Measurements from ENCODE around the gene GFRA3.
"Not testable (repeated sequence)": the region's sequence is repeated elsewhere in the genome, so short reads cannot be mapped to it uniquely, and the experiment has no call there.

GFRA3 gene, protein sequence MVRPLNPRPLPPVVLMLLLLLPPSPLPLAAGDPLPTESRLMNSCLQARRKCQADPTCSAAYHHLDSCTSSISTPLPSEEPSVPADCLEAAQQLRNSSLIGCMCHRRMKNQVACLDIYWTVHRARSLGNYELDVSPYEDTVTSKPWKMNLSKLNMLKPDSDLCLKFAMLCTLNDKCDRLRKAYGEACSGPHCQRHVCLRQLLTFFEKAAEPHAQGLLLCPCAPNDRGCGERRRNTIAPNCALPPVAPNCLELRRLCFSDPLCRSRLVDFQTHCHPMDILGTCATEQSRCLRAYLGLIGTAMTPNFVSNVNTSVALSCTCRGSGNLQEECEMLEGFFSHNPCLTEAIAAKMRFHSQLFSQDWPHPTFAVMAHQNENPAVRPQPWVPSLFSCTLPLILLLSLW

GRCh38 chr5:138274189-138274853, at the start of gene GFRA3:
TSS of gene GFRA3 (minus strand) at chr5:138274621. CDS start at chr5:138274424, 197 bp downstream.
- no peak for DNase-seq (ENCODE audit: low read depth)

DNA sequence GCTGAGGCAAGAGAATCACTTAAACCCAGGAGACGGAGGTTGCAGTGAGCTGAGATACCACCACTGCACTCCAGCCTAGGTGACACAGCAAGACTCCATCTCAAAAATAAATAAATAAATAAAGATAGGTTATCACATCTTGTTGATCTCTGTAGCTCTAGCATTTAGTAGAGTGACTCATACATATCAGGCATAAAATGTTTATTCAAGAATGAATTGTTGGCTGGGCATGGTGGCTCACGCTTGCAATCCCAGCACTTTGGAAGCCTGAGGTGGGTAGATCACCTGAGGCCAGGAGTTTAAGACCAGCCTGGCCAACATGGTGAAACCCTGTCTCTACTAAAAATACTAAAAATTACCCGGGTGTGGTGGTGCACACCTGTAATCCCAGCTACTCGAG, 43.8 kb upstream of the GFRA3 start:
- DNase-seq (ENCODE audit: low read depth): not testable (repeated sequence)

- DNase-seq (ENCODE audit: low read depth): no peak
These were observed 41.9 kb upstream of the GFRA3 start for GRCh38 chr5:138316355-138316754.

DNA sequence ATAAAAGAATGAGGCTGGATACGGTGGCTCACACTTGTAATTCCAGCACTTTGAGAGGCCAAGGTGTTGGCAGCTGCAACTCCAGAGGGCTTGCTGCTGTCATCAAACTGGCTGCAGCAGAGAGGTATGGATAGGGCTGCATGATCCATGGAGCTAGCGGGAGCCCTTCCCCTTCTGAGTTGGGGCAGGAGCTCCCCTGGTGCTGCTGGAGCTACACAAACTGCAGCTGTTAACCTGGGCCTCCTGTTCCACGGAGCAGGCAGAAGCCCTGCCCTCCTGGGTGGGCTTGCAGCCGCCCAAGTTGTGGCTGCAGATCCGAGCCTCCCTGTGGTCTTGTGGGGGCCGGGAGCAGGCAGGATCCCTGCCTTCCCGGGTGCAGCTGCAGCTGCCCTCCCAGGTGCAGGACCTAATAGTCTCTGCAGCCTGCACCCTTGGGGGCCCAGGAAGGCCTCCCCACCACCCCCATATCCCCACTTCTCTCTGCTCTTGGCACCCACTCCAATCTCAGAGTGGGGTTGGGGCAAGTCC, 41.4 kb upstream of the GFRA3 start:
- no peak for DNase-seq (ENCODE audit: low read depth)

GRCh38 chr5:138305797-138306196, 31.4 kb upstream of the GFRA3 start:
- DNase-seq (ENCODE audit: low read depth): no peak

- peak; percentile 19 for DNase-seq (ENCODE audit: low read depth)
These were observed 29.0 kb upstream of the GFRA3 start for GRCh38 chr5:138303372-138303771.

DNA sequence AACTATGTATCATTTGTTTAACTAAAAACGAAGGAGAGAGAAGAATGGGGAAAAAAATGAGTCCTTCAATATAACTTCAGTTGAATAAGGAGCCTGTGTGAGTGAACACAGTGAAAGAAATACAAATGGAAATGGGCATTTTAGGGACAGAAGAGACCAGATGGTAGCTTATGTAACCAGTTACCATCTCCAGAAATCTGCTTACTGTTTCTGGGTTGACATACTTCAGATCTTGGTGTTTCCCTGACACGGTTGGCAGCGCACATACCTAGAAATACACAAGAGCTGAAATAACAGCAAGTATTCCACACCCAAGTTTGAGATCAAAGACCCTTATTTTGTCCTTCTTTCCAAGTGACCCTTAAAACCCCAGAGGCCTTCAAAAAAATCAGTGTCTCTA, 14.9 kb upstream of the GFRA3 start:
- DNase-seq (ENCODE audit: low read depth): no peak

- no peak for DNase-seq (ENCODE audit: low read depth)
These were observed 12.8 kb upstream of the GFRA3 start for GRCh38 chr5:138287246-138287645.

DNA sequence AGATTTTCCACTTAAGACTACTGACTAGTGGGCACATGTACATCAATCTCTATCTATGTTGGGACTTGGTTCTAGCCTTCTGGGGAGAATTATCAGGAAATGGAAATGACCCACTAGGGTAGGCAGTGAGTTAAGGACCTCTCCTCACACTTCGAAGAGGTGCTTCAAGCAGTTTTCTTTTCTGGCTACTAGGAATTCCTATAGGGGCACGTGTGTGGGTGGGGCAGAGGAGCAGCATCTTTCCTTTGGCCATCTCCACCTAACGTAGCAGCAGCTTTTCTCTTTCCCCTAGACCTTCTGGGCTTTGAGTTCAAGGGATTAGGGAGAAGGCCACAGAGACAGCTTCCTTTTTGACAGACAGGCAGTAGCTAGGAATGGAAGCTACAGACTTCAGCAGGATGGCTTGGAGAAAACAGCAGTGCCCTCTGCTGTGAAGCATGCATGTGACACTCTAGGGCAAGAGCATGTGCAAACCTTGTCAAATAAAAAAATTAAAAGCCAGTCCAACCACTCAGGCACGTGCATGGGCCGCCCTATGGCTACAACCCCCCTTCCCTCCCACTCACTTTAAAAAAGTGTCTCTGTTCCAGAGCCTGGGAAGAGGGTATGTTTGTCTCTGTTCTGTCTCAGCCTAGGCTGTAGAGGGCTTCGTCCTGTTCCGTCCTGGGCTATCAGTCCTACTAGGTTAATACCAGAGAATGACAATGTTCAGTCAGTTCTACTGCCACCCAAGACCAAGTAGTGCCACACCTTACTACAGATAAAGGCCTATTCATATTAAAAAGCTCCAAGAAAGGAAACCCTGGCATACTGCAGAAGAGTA, 8.7 kb upstream of the GFRA3 start:
- DNase-seq (ENCODE audit: low read depth): peak; percentile 14

DNA sequence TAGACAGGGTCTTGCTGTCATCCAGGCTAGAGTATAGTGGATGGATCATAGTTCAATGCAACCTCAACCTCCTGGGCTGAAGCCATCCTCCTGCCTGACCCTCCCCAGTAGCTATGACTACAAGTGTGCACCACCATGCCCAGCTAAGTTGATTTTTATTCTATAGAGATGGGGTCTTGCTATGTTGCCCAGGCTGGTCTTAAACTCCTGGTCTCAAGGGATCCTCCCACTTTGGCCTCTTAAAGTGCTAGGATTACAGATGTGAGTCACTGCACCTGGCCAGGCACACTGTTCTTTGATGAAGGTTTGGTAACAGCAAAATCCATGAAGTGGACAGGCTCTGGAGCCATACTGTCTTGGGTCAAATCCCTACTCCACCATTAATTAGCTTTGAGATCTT, 6.5 kb upstream of the GFRA3 start:
- DNase-seq (ENCODE audit: low read depth): no peak

- DNase-seq (ENCODE audit: low read depth): no peak
These were observed 2.1 kb upstream of the GFRA3 start for GRCh38 chr5:138276402-138277054.

GRCh38 chr5:138275895-138276294, 1.5 kb upstream of the GFRA3 start:
- no peak for DNase-seq (ENCODE audit: low read depth)

GRCh38 chr5:138275379-138275782, 960 bp upstream of the GFRA3 start:
- DNase-seq (ENCODE audit: low read depth): no peak

DNA sequence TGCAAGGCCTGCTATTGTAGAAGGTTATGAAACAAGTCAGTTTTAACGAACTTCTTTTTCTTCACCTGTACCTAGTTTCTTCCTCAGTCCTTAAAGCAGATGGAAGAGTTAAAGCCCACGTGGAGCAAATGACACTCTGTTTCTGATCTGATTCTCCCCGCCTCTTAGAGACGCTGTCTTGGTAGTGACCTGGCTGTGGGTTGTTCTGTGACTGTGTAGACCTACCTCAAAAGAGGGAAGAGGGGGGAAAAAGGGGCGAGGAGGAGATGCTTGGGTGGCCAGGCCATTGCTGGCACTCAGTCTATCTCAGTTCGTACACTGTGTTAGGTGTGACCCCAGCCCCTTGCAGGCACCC, 610 bp downstream of the GFRA3 start:
- DNase-seq (ENCODE audit: low read depth): no peak

DNA sequence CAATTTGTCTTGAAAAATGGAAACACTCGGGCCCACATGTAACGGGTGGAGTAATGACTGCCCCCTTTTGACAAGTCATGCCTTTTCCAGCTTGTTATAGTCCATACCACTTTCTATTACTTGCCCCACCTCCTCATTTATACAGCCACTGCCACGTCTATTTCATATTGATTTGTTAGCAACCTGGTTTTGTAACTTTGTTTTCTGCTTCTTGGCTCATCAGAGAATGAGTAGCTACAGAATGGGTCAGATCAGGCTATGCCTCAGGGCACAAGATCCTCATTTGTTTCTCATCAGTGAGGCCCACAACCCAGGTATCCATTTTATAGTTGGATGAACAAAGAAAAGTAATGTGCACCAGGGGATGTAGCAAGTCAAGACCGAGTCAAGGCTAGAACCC, 1.7 kb downstream of the GFRA3 start:
- DNase-seq (ENCODE audit: low read depth): no peak

- no peak for DNase-seq (ENCODE audit: low read depth)
These were observed 3.1 kb downstream of the GFRA3 start for GRCh38 chr5:138271281-138271680.

DNA sequence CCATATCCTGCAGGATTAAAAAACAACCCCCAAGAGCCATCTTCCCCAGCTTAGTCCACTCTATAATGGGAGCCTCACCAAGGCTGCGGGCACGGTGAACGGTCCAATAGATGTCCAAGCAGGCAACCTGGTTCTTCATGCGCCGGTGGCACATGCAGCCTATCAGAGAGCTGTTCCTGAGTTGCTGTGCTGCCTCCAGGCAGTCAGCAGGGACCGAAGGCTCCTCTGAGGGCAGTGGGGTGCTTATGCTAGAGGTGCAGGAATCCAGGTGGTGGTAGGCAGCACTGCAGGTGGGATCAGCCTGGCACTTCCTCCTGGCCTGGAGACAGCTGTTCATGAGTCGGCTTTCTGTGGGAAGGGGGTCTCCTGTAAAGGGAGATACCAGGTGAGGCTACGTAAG, 10.2 kb downstream of the GFRA3 start:
- DNase-seq (ENCODE audit: low read depth): no peak

- DNase-seq (ENCODE audit: low read depth): no peak
These were observed 10.8 kb downstream of the GFRA3 start for GRCh38 chr5:138263581-138263980.

DNA sequence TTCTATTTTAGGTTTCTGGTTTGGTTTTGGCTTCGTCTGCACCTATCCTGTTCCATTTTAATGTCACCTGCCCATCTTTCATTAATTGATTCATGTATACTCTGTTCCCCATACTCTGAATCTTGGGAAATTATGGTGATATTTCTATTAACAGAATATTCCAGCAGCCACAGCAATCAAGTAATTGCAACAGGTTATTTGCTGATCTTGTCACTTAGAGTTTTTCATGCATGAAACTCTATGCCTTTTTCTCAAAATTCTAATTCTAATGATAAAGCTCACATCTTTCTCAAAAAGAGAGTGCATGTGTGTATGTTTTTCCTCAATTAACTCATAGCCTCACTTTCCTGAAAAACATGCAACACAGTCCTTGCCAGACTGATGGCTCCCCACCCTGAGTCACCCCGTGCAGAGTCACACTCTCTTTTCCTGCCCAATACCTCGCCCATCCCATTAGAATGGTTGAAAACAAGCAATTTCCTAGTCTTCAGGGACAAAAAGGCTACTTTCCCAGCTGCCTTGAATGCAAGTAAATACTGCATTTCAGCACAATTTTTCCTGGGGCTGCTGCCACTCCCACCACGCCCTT, 15.6 kb downstream of the GFRA3 start:
- DNase-seq (ENCODE audit: low read depth): no peak

- no peak for DNase-seq (ENCODE audit: low read depth)
These were observed 16.8 kb downstream of the GFRA3 start for GRCh38 chr5:138257583-138257982.

DNA sequence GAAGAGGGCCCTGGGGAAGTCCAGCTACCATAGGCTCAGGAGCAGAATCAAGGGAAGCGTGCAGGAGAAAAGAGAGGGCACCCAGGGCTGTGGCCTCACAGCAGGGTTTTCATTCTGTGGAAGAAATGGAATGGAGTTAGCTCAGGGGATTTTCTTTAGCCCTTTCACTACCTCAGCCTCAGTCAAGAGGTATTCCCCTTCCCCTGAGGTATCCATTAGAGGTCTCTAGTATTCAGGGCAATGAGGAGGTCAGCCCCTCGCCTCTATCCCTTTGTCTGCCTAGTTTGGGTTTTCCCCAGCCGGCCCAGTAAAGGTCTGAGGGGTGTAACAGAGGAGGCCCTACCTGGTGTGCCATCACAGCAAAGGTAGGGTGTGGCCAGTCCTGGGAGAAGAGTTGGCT, 21.5 kb downstream of the GFRA3 start:
- DNase-seq (ENCODE audit: low read depth): no peak

DNA sequence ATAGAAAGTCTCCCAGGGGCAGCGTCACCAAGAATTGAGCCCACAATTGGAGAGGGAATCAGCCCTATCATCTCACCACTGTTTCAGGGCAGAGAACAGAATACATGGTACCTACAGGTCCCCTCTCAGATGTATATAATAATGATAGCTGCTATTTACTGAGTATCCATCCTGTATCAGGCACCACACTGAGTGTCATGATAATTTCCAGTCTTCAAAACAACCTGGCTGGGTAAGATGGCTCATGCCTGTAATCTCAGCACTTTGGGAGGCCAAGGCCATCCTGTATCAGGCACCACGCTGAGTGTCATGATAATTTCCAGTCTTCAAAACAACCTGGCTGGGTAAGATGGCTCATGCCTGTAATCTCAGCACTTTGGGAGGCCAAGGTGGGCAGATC, 26.6 kb downstream of the GFRA3 start:
- DNase-seq (ENCODE audit: low read depth): not testable (repeated sequence)
